GM18951 (cell line): ENCODE data around the gene RNF187.

Experiments
- POLR2A ChIP-seq: IDR thresholded peaks from 4 replicates; pipeline ENCODE4 v1.6.1; 2011; ENCODE audit warnings: mild to moderate bottlenecking; ENCODE audit not compliant: insufficient read length, insufficient read depth; ENCODE audit errors: extremely low read depth
- in situ Hi-C: fragments of 300-500 bp; cut with MboI; formaldehyde crosslinking; loops from one replicate; pipeline ENCODE4 v1.12.0; 2022; ENCODE audit warnings: low sequenced_read_pairs, mixed read lengths, inconsistent platforms; ENCODE audit not compliant: unreplicated experiment

Gene RNF187

DNA sequence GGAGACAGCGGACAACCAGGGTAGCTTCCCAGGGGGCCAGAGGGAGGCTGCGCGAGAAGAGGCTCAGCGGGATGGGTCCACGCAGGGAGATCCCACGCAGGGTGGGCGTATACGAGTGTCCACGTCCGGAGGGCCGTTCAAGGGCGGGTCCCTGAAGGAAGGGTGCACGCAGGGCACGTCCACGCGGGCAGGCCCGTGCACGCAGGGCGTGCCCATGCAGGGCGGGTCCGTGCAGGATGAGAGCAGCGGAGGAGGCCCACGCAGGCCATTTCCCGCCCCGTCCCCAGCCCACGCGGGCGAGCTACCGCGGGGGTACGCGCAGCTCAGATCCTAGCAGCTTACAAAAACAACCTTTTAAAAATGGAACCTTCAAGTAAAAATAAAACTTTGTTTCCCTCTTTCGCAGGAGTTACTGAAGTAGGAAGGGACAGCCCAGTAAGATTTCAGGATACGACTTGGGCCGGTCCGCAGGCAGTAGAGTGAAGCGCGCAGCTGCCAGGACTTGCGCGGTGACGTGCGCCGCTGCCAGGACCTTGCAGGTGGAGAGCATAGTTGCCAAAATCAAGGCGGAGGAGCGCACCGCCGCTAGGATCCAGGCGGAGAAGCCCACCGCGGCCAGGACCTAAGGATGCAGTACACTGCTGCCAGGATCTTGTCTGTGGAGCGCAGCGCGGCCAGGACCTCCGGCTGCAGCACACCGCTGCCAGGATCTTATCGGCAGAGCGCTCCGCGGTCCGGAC is 416 bp upstream of the RNF187 start:
- in situ Hi-C loops = no loop called here

DNA sequence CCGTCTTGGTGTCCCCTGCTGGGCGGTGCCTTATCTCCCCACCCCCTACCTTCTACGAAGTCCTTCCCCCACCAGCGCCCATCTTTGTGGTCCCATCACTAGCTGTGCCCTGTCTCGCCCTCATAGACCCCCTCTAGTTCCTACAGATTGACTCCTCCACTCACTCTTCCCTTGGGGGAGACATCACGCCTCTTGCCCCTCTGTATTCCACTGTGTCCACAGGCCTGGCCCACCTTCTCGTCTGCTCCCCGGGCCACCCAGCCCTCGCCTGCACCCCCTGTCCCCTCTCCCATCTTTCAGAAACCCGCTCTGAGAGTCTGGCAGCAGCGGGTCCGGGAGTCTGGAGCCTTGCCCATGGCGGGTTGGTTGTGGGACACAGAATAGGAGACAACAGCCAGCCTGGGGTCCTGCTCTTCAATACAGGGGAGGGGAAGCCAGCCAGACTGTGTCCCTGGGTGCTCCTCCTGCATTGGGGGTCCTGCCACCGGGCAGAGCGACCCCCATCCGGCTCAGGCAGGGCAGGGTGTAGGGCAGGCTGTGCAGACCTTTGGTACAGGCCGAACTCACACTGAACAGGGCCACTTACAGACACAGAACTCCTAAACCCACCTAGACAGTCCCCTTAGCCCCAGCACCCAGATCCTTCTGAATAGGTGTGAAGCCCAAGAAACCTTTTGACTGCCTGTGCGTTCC is 1.1 kb downstream of the RNF187 start:
- in situ Hi-C loops = no loop called here
- TF ChIP-seq POLR2A = no peak

More for the DNA sequence above, 416 bp upstream of the RNF187 start:
- TF ChIP-seq POLR2A = peak; percentile 63

DNA sequence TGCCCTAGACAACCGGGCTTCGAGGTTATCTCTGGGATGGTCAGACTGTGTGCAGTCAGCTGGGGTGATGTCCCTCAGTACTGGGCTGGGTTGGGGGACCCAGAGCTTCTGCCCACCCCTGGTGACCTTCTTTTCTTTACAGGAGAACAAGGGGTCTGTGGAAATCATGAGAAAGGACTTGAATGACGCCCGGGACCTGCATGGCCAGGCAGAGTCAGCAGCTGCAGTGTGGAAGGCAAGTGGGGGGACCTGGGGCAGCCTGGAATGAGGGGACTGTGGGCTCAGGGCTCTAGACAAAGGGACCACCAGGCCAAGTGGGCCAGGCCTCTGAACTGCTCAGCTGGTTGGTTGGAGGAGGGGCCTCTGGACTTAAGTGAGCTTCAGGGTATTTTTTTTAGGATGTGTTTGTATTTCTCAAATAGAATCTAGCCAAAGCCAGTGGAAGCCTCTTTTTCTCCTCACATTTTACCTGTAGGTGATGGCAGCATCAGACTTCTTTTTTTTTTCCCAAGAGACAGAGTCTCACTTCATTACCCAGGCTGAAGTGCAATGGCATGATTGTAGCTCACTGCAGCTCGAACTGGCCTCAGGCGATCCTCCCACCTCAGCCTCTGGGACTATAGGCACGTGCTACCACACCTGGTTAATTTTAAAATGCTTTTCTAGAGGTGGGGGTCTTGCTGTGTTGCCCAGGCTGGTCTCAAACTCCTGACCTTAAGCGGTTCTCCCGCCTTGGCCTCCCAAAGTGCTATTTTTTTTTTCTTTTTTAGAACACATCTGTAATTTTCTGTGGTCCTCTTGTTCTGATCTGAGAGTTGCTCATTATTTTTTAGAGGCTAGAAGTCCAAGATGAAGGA is 1.9 kb downstream of the RNF187 start:
- in situ Hi-C loops = no loop called here
- no peak for TF ChIP-seq POLR2A

DNA sequence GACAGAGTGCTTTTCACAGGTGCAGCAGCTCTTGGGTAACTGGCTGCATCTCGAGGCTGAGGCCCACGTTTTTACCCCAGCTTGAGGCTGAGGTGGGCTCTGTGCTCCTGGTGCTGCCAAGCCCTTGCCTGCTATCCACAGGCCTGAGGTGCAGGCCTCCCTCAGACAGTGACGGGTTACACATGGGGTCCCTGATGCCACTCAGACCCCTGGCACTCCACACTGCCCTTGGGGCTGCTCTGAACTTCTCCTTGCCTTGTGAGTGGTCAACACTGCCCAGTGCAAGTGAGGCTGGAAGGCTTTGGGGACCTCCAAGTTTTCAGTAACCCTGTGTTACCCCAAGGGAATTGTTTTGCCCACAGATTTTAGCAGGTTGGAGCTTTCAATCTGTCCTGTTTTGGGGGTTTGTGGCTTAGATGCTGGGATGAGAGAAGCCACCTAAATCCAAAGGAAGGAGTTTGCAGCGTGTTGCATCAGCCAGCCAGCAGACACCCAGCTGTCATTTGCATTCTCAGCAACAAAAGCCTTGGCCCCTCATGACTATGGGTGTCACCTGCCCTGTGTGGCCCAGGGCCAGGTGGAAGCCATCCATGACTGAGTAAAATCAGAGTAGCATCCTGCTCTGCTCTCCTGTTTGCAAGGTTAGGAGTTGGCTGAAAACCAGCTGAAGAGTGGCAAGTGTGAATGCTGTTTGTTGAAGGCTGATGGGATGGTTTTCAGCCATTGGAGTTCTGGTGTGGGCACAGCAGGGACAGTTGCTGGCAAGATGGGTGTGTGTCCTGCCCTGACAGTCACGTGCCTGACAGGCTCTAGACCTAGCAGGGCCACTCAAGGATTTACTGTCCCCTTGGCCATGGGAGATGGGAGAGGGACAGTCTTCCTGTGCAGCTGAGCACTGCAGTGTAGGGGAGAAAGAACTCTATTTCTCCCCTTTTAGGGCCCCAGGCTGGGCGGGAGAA is 3.2 kb downstream of the RNF187 start:
- in situ Hi-C loops = no loop called here

GRCh38 chr1:228493141-228494043 is 6.2 kb downstream of the RNF187 start:
- no peak for TF ChIP-seq POLR2A
- in situ Hi-C loops = no loop called here

More for the DNA sequence above, 3.2 kb downstream of the RNF187 start:
- no peak for TF ChIP-seq POLR2A

DNA sequence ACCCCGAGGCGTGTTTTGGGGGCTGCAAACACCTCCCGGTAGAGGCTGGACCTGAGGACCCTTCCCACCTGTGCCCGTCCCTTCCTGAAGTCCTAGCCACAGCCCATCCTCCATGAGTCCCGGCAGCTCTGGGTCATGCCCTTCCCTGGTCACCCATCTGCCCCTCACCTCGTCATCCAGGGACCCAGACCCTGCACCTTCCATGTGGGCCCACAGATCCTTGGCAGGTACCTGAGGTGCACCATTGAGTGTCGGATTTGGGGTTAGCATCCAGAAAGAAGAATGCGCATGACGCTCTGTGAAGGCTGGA is 6.8 kb downstream of the RNF187 start:
- in situ Hi-C loops = no loop called here
- no peak for TF ChIP-seq POLR2A

GRCh38 chr1:228494391-228494790 is 7.2 kb downstream of the RNF187 start:
- TF ChIP-seq POLR2A = no peak
- in situ Hi-C loops = no loop called here

DNA sequence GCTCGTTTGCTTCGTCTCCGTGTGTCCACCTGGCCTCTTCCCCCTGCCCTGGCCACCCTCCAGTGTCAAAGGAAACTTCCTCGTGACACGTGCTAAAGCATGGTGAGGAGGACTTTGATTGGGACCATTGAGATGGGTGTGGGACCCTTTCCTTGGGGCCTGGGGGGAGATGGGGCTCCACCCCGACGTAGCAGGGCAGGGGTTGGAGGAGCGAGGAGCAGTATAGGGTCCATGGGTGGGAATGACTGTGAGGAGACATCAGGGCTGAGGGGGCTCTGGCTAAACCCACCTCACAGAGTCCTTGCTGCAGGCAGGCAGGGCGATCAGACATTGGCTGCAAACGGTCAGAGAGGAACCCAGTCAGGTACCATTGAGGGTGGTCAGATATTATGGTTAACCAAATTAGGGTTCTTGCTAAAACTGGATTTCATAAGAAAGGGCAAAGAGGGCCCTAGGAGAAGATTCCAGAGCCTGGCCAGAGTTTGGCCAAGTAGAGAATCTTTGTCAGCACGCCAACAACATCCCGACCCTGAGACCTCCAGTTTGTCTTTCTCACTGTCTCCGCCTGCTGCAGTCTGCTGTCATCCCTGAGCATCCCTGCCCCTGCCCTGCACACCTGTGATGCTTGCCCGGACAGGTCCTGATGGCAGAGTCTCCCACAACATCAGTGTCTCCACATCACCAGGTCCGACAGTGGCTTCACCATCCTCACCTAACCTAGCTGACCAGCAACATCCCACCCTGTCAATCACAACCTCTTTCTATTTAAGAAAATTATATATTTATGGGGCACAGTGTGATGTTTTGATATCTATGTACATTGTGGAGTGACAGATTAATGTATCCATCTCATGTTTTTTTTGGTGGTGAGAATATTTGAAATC is 8.0 kb downstream of the RNF187 start:
- no peak for TF ChIP-seq POLR2A
- in situ Hi-C loops = no loop called here

DNA sequence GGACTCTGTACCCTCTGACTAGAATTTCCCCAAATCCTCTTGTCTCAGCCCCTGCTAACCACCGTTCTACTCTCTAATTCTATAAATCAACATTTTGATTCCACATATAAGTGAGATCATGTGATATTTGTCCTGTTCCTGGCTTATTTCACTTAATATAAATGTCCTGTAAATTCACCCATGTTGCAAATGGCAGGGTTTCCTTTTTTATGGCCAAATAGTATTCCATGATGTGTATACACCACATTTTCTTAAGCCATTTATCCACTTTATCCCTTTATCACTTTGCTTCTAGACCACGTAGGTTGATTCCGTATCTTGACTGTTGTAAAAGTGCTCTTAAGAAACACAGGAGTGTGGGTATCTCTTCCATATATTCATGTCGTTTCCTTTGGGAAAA is 8.9 kb downstream of the RNF187 start:
- in situ Hi-C loops = no loop called here
- TF ChIP-seq POLR2A = no peak

DNA sequence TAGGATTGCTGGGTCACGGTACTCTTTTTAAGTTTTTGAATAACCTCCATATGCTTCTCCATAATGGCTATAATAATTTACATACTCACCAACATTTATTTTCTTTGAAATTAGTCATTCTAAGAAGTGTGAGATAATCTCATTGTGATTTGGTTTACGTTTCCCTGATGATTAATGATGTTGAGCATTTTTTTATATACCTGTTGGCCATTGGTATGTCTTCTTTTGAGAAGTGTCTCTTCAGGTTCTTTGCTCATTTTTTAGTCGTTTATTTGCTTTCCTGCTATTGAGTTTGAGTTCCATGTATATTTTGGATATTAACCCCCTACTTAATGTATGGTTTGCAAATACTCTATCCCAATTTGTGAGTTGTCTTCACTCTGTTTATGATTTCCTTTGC is 9.3 kb downstream of the RNF187 start:
- no peak for TF ChIP-seq POLR2A
- in situ Hi-C loops = no loop called here

GRCh38 chr1:228497206-228497605 is 10.0 kb downstream of the RNF187 start:
- no peak for TF ChIP-seq POLR2A
- in situ Hi-C loops = no loop called here
